GM23338 (cell line): ENCODE measurements around the gene FNDC11. TPM values are rescaled to one million over a fixed set of nuclear protein-coding genes. Genes with fewer than 3 reads are reported as not detected.

ENCODE experiments used
- ATAC-seq: fragments of 200-7000 bp; cut with Tn5 transposase; 3 replicates; pipeline ENCODE4 v1.9.1; 2020
- DNase-seq: peaks from one replicate; pipeline ENCODE4 v3.0.0-alpha.2; 2015; ENCODE audit warnings: low spot score
- H2AFZ ChIP-seq: fragments of 200-600 bp; sonication (generic); 2 replicates; pipeline ENCODE4 v1.8.0; 2016; ENCODE audit warnings: antibody characterized with exemption, mild to moderate bottlenecking, moderate library complexity
- H3F3A ChIP-seq: fragments of 200-600 bp; sonication (generic); replicated peaks from 2 replicates; pipeline ENCODE4 v1.8.0; 2017; ENCODE audit warnings: antibody characterized with exemption, mixed run types, low read depth
- H3K27ac ChIP-seq: fragments of 200-600 bp; sonication (generic); 2 replicates; pipeline ENCODE4 v1.6.1; 2016; ENCODE audit warnings: low read depth
- H3K27me3 ChIP-seq: fragments of 200-600 bp; sonication (generic); 2 replicates; pipeline ENCODE4 v1.8.0; 2016; ENCODE audit warnings: mild to moderate bottlenecking, mixed run types, moderate library complexity; ENCODE audit not compliant: insufficient read depth
- H3K36me3 ChIP-seq: fragments of 200-600 bp; sonication (generic); 2 replicates; pipeline ENCODE4 v1.8.0; 2016; ENCODE audit warnings: mild to moderate bottlenecking; ENCODE audit not compliant: insufficient read depth
- H3K4me1 ChIP-seq: fragments of 200-600 bp; sonication (generic); 2 replicates; pipeline ENCODE4 v1.8.0; 2016; ENCODE audit warnings: mild to moderate bottlenecking, moderate library complexity; ENCODE audit not compliant: insufficient read depth
- H3K4me2 ChIP-seq: fragments of 200-600 bp; sonication (generic); 2 replicates; pipeline ENCODE4 v1.7.1; 2017; ENCODE audit warnings: mixed run types
- H3K4me3 ChIP-seq: fragments of 200-600 bp; sonication (generic); 2 replicates; pipeline ENCODE4 v1.6.1; 2016; ENCODE audit warnings: mixed run types
- H3K79me2 ChIP-seq: fragments of 200-600 bp; sonication (generic); replicated peaks from 2 replicates; pipeline ENCODE4 v1.8.0; 2017; ENCODE audit warnings: mild to moderate bottlenecking; ENCODE audit not compliant: insufficient read depth
- H3K9me2 ChIP-seq: fragments of 200-600 bp; sonication (generic); 2 replicates; pipeline ENCODE4 v1.8.0; 2017; ENCODE audit not compliant: insufficient read depth
- H4K20me1 ChIP-seq: fragments of 200-600 bp; sonication (generic); replicated peaks from 2 replicates; pipeline ENCODE4 v1.8.0; 2017; ENCODE audit warnings: mild to moderate bottlenecking; ENCODE audit not compliant: insufficient read depth
- H3K27ac Mint-ChIP-seq: 2 replicates; pipeline ENCODE4 v1.8.0; 2020; ENCODE audit warnings: inconsistent platforms, mild to moderate bottlenecking, moderate library complexity, mixed read lengths
- H3K27me3 Mint-ChIP-seq: 3 replicates; pipeline ENCODE4 v1.8.0; 2022; ENCODE audit warnings: low read depth, mild to moderate bottlenecking, moderate library complexity, mixed read lengths, inconsistent platforms; ENCODE audit not compliant: insufficient read depth, poor library complexity
- H3K36me3 Mint-ChIP-seq: 3 replicates; pipeline ENCODE4 v1.8.0; 2021; ENCODE audit warnings: low read depth, mild to moderate bottlenecking, inconsistent platforms, moderate library complexity, mixed read lengths
- H3K4me1 Mint-ChIP-seq: 3 replicates; pipeline ENCODE4 v1.8.0; 2020; ENCODE audit warnings: mild to moderate bottlenecking, inconsistent platforms, mixed read lengths
- H3K4me3 Mint-ChIP-seq: 3 replicates; pipeline ENCODE4 v1.8.0; 2021; ENCODE audit warnings: moderate library complexity, mild to moderate bottlenecking, inconsistent platforms, mixed read lengths
- H3K9me3 Mint-ChIP-seq: 3 replicates; pipeline ENCODE4 v1.8.0; 2020; ENCODE audit warnings: moderate library complexity, mild to moderate bottlenecking, inconsistent platforms, mixed read lengths
- CREB1 ChIP-seq: fragments of 250-450 bp; sonication (Bioruptor Pico); IDR thresholded peaks from 2 replicates; pipeline ENCODE4 v1.5.0; 2020; ENCODE audit warnings: low read depth, mild to moderate bottlenecking, moderate library complexity
- CTCF ChIP-seq, 2 experiments: fragments of 200-600 bp in 1 of 2; sonication (generic) in 1 of 2; conservative IDR thresholded peaks; 2 replicates each; pipeline versions ENCODE4 v1.5.1 to v1.6.1; 2016 to 2017; ENCODE audit warnings: antibody characterized with exemption in 2 of 2, low read depth in 2 of 2, mild to moderate bottlenecking in 2 of 2, moderate library complexity in 1 of 2
- ETS1 ChIP-seq: IDR thresholded peaks from 2 replicates; pipeline ENCODE4 v1.6.1; 2016; ENCODE audit warnings: antibody characterized with exemption
- EZH2 ChIP-seq: fragments of 200-600 bp; sonication (generic); IDR thresholded peaks from one replicate; pipeline ENCODE4 v1.8.0; 2017; ENCODE audit warnings: antibody characterized with exemption, mild to moderate bottlenecking, low read depth; ENCODE audit not compliant: unreplicated experiment
- EZH2phosphoT487 ChIP-seq: fragments of 200-600 bp; sonication (generic); IDR thresholded peaks from one replicate; pipeline ENCODE4 v1.8.1; 2018; ENCODE audit warnings: antibody characterized with exemption; ENCODE audit not compliant: unreplicated experiment
- JUNB ChIP-seq: IDR thresholded peaks from one replicate; pipeline ENCODE4 v1.6.1; 2016; ENCODE audit warnings: antibody characterized with exemption; ENCODE audit not compliant: unreplicated experiment
- NANOG ChIP-seq: IDR thresholded peaks from 2 replicates; pipeline ENCODE4 v1.6.1; 2016; ENCODE audit warnings: antibody characterized with exemption, borderline replicate concordance
- POLR2AphosphoS5 ChIP-seq: IDR thresholded peaks from 2 replicates; pipeline ENCODE4 v1.6.1; 2016; ENCODE audit warnings: antibody characterized with exemption, low read depth
- STAT1 ChIP-seq: IDR thresholded peaks from one replicate; pipeline ENCODE4 v1.6.1; 2016; ENCODE audit warnings: antibody characterized with exemption; ENCODE audit not compliant: unreplicated experiment
- ZNF331 ChIP-seq: fragments of 250-450 bp; sonication (Bioruptor Pico); IDR thresholded peaks from 2 replicates; pipeline ENCODE4 v1.5.0; 2020; ENCODE audit warnings: low read depth, mild to moderate bottlenecking, moderate library complexity
- ZNF462 ChIP-seq: fragments of 250-450 bp; sonication (Bioruptor Pico); IDR thresholded peaks from 2 replicates; pipeline ENCODE4 v1.5.0; 2020; ENCODE audit warnings: mild to moderate bottlenecking, moderate library complexity
- polyA plus RNA-seq: library from polyadenylated mRNA; unstranded; fragments of >200 nt; fragmentation: Nextera tagmentation; extraction: Ambion mirVana; gene quantifications from 2 replicates; pipeline ENCODE4 v1.2.1, GENCODE V29; 2016
- total RNA-seq: library from RNA; depleted of rRNA; stranded (reverse); fragments of >200 nt; shearing (Covaris generic); gene quantifications from 2 replicates; pipeline ENCODE4 v1.2.3, GENCODE V29; 2014

The FNDC11 gene
- total and polyA plus RNA-seq, 2 experiments from 2014 or later, result 3.4 to 5.3 TPM

- TF ChIP-seq ZNF462 (CRISPR knock-in tag), result no peak
Measured at GRCh38 chr20:63533388-63533787, 20.6 kb upstream of the FNDC11 start (continued).

GRCh38 chr20:63533871-63534393 lies 20.0 kb upstream of the FNDC11 start:
- H3K27me3 Mint-ChIP-seq, result peaks cover 5% of the 10 kb centered on the region
- H3K27me3 ChIP-seq, result no peaks in the 10 kb centered on the region
- H3K36me3 ChIP-seq, result no peaks in the 10 kb centered on the region
- H4K20me1 ChIP-seq, result no peaks in the 10 kb centered on the region
- H3K27ac ChIP-seq, result no peak overlapping the region
- H3K4me3 Mint-ChIP-seq, result no peak overlapping the region
- H3K79me2 ChIP-seq, result no peaks in the 10 kb centered on the region
- H2AFZ ChIP-seq, result no peak overlapping the region
- H3K4me1 ChIP-seq, result no peaks in the 10 kb centered on the region
- ATAC-seq (no peak), DNase-seq (no peak)
- H3K9me3 Mint-ChIP-seq, result no peaks in the 10 kb centered on the region
- peaks cover 7% of the 10 kb centered on the region; the same call in 1 of the 2 replicates for H3F3A ChIP-seq
- peaks cover 5% of the 10 kb centered on the region; the same call in 2 of the 3 replicates for H3K4me1 Mint-ChIP-seq
- no peak overlapping the region for H3K4me3 ChIP-seq
- no peak overlapping the region for H3K4me2 ChIP-seq
- H3K36me3 Mint-ChIP-seq, result no peaks in the 10 kb centered on the region
- H3K9me2 ChIP-seq, result no peaks in the 10 kb centered on the region
- no peak overlapping the region for H3K27ac Mint-ChIP-seq
- TF ChIP-seq CTCF (conservative IDR thresholded peaks at IDR 0.05; ENCODE audit: low read depth in 2 of 2) (no peak), POLR2AphosphoS5 (no peak), ZNF331 (CRISPR knock-in tag) (no peak), EZH2phosphoT487 (no peak), STAT1 (no peak), CREB1 (CRISPR knock-in tag) (no peak), NANOG (no peak), JUNB (no peak), ETS1 (no peak), EZH2 (no peak)
